Fibroblast of skin of scalp (primary cell): ENCODE data around the gene DYDC2.

ENCODE experiments used
- DNase-seq: peaks from one replicate; pipeline ENCODE4 v3.0.0-alpha.2; 2013

Gene DYDC2

GRCh38 chr10:80372675-80373074 is 16.1 kb downstream of the DYDC2 start:
- no peak for DNase-seq

GRCh38 chr10:80373502-80373901 is 16.9 kb downstream of the DYDC2 start:
- DNase-seq: no peak

GRCh38 chr10:80379701-80380100 is 23.1 kb downstream of the DYDC2 start:
- no peak for DNase-seq

GRCh38 chr10:80380185-80380584 is 23.6 kb downstream of the DYDC2 start:
- no peak for DNase-seq

GRCh38 chr10:80382989-80383388 is 26.4 kb downstream of the DYDC2 start:
- peak; percentile 26 for DNase-seq

- DNase-seq: no peak
Observed at GRCh38 chr10:80390740-80391139, 34.2 kb downstream of the DYDC2 start.

- DNase-seq: no peak
Observed at GRCh38 chr10:80392250-80392649, 35.7 kb downstream of the DYDC2 start.

GRCh38 chr10:80394358-80394916 is 37.9 kb downstream of the DYDC2 start:
- no peak for DNase-seq

- peak; percentile 56 for DNase-seq
Observed at GRCh38 chr10:80397014-80397413, 40.4 kb downstream of the DYDC2 start.

- DNase-seq: no peak
Observed at GRCh38 chr10:80400136-80400804, 43.7 kb downstream of the DYDC2 start.

- DNase-seq: no peak
Observed at GRCh38 chr10:80405035-80405434, 48.5 kb downstream of the DYDC2 start.

GRCh38 chr10:80405626-80406025 is 49.0 kb downstream of the DYDC2 start:
- DNase-seq: no peak

- no peak for DNase-seq
Observed at GRCh38 chr10:80406204-80406603, 49.6 kb downstream of the DYDC2 start.

- no peak for DNase-seq
Observed at GRCh38 chr10:80407812-80408241, 51.2 kb downstream of the DYDC2 start.

- DNase-seq: peak; percentile 37
Observed at GRCh38 chr10:80408242-80409101, 51.9 kb downstream of the DYDC2 start, which contains the start of gene PRXL2A. PRXL2A (plus strand) TSS chr10:80408551; CDS start chr10:80420468, 11,917 bp downstream.

GRCh38 chr10:80409121-80409520 is 52.5 kb downstream of the DYDC2 start:
- DNase-seq: no peak

- DNase-seq: no peak
Observed at GRCh38 chr10:80410122-80410521, 53.5 kb downstream of the DYDC2 start.

GRCh38 chr10:80410578-80411145 is 54.1 kb downstream of the DYDC2 start:
- DNase-seq: no peak

GRCh38 chr10:80411267-80411668 is 54.7 kb downstream of the DYDC2 start:
- DNase-seq: no peak

GRCh38 chr10:80411681-80412220 is 55.2 kb downstream of the DYDC2 start:
- no peak for DNase-seq

GRCh38 chr10:80412486-80412885 is 55.9 kb downstream of the DYDC2 start:
- no peak for DNase-seq

- peak; percentile 91 for DNase-seq
Observed at GRCh38 chr10:80413271-80413996, 56.9 kb downstream of the DYDC2 start.
